ENCODE results near the gene MT3. TPM values are rescaled to one million over a fixed set of nuclear protein-coding genes. Genes with fewer than 3 reads are reported as not detected.

MT3 gene
- total and polyA plus RNA-seq, 9 of the 15 experiments (the other 6 are each of a cell fraction or from before 2014, with no cell fraction given): not detected

DNA sequence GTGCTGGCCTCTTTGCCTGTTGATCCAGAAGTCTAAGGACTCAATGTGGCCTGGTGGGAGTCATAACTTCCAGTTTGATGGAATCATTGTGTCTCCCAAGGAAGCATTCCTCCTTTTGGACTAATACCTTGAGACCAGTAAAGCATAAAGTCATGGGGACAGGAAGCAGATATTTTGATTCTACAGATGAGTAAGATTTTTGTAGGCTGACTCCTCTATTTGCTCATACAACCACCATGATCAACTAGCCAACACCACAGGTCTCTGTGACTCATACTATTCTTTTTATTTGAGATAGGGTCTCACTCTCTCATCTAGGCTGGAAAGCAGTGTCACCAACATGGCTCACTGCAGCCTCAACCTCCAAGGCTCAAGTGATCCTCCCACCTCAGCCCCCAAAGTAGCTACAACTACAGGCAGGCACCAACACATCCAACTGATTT is 25.2 kb downstream of the MT3 start:
- FAIRE-seq (no peak), ATAC-seq (no peak), DNase-seq (ENCODE audit: extremely low read depth in 1 of 4, low spot score in 3 of 4) (no peak)
- no peak for TF ChIP-seq ZC3H11A (IDR thresholded peaks at IDR 0.05; ENCODE audit: low read depth, low read length)
- TF ChIP-seq ZNF175 (CRISPR knock-in tag; IDR thresholded peaks at IDR 0.05; ENCODE audit: low read depth): no peak
- no peak for TF ChIP-seq BMI1 (IDR thresholded peaks at IDR 0.05; ENCODE audit: low read length)
- no peak for TF ChIP-seq MAZ (CRISPR knock-in tag; conservative IDR thresholded peaks at IDR 0.05 in 1 of 2, IDR thresholded peaks at IDR 0.05 in 1 of 2)
- TF ChIP-seq KAT7 (CRISPR knock-in tag; IDR thresholded peaks at IDR 0.05; ENCODE audit: borderline replicate concordance): no peak
- TF ChIP-seq, protein P1, sequence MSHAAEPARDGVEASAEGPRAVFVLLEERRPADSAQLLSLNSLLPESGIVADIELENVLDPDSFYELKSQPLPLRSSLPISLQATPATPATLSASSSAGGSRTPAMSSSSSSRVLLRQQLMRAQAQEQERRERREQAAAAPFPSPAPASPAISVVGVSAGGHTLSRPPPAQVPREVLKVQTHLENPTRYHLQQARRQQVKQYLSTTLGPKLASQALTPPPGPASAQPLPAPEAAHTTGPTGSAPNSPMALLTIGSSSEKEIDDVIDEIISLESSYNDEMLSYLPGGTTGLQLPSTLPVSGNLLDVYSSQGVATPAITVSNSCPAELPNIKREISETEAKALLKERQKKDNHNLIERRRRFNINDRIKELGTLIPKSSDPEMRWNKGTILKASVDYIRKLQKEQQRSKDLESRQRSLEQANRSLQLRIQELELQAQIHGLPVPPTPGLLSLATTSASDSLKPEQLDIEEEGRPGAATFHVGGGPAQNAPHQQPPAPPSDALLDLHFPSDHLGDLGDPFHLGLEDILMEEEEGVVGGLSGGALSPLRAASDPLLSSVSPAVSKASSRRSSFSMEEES (CRISPR knock-in tag; IDR thresholded peaks at IDR 0.05): no peak
- TF ChIP-seq ZC3H8 (IDR thresholded peaks at IDR 0.05): no peak
- TF ChIP-seq ZNF561 (CRISPR knock-in tag; conservative IDR thresholded peaks at IDR 0.05): no peak
- TF ChIP-seq HCFC1 (IDR thresholded peaks at IDR 0.05; ENCODE audit: low read depth, low read length): no peak
- no peak for TF ChIP-seq PHB (CRISPR knock-in tag; IDR thresholded peaks at IDR 0.05)
- no peak for TF ChIP-seq CREBBP (IDR thresholded peaks at IDR 0.05; ENCODE audit: low read depth, low read length)
- TF ChIP-seq SLC30A9 (CRISPR knock-in tag; IDR thresholded peaks at IDR 0.05): no peak
- TF ChIP-seq KLF1 (tag; IDR thresholded peaks at IDR 0.05): no peak
- TF ChIP-seq, protein P2, sequence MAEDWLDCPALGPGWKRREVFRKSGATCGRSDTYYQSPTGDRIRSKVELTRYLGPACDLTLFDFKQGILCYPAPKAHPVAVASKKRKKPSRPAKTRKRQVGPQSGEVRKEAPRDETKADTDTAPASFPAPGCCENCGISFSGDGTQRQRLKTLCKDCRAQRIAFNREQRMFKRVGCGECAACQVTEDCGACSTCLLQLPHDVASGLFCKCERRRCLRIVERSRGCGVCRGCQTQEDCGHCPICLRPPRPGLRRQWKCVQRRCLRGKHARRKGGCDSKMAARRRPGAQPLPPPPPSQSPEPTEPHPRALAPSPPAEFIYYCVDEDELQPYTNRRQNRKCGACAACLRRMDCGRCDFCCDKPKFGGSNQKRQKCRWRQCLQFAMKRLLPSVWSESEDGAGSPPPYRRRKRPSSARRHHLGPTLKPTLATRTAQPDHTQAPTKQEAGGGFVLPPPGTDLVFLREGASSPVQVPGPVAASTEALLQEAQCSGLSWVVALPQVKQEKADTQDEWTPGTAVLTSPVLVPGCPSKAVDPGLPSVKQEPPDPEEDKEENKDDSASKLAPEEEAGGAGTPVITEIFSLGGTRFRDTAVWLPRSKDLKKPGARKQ (CRISPR knock-in tag; IDR thresholded peaks at IDR 0.05): no peak
- in situ Hi-C loops (cut with MboI): no loop called here
- no TSS peak for BruUV-seq (replicated peaks)
- Histone ChIP-seq H3K36me3 (ENCODE audit: control insufficient read depth, insufficient read depth, low read length) (no peaks in the 10 kb centered on the region), H3K4me2 (ENCODE audit: insufficient read depth, low read length) (no peak overlapping the region), H3K4me3 (no peak overlapping the region), H3K9me3 (replicated peaks; ENCODE audit: control insufficient read depth, insufficient read depth, low read depth, low read length) (no peaks in the 10 kb centered on the region), H3K27me3 (ENCODE audit: control insufficient read depth in 2 of 2, insufficient read depth in 2 of 2, low read length in 2 of 2) (peaks cover 15 to 37% of the 10 kb centered on the region in 2 experiments), H3K9ac (ENCODE audit: insufficient read depth in 1 of 2, low read depth in 2 of 2, low read length in 2 of 2) (no peak overlapping the region), H3K27ac (ENCODE audit: extremely low read depth, low read depth, low read length) (no peak overlapping the region), H3K9me1 (ENCODE audit: control insufficient read depth, insufficient read depth, low read length) (no peaks in the 10 kb centered on the region), H3K79me2 (ENCODE audit: control insufficient read depth, insufficient read depth, low read length) (no peaks in the 10 kb centered on the region), H3K4me1 (replicated peaks in 1 of 2; ENCODE audit: control insufficient read depth in 2 of 2, insufficient read depth in 2 of 2, low read length in 2 of 2) (peaks cover 9 to 11% of the 10 kb centered on the region in 2 experiments), H4K20me1 (replicated peaks; ENCODE audit: control insufficient read depth, insufficient read depth, low read length) (no peaks in the 10 kb centered on the region), H2AFZ (ENCODE audit: low read depth, low read length) (no peak overlapping the region)
- intact Hi-C loops (cut with micrococcal nuclease): no loop called here
- CTCF ChIA-PET (ENCODE audit: low intra/inter-chr PET ratio): no interaction called here
- POLR2A ChIA-PET: no interaction called here
